Transverse colon (tissue), 4 donors: ENCODE measurements around the gene XYLT2. TPM values are rescaled to one million over a fixed set of nuclear protein-coding genes. Genes with fewer than 3 reads are reported as not detected.
A peak's percentile ranks its signal among the peaks of the same experiment; 100 is the strongest.

Experiments used
- DNase-seq: peaks from one replicate; pipeline ENCODE4 v3.0.0-alpha.2; 2019
- H3K27ac ChIP-seq, 4 donors: fragments of 200-600 bp; sonication (generic); 2 replicates each; pipeline ENCODE4 v1.5.1; 2016 to 2018; ENCODE audit warnings: inconsistent platforms in 4 of 4
- H3K27me3 ChIP-seq: fragments of 200-600 bp; sonication (generic); 2 replicates; pipeline ENCODE4 v1.5.1; 2017; ENCODE audit warnings: inconsistent platforms
- H3K36me3 ChIP-seq, 4 donors: fragments of 200-600 bp; sonication (generic); 2 replicates each; pipeline ENCODE4 v1.5.1; 2017 to 2019; ENCODE audit warnings: inconsistent platforms in 4 of 4
- H3K4me1 ChIP-seq, 4 donors: fragments of 200-600 bp; sonication (generic); 2 replicates each; pipeline ENCODE4 v1.5.1; 2017 to 2020; ENCODE audit warnings: inconsistent platforms in 4 of 4
- H3K4me3 ChIP-seq, 4 donors: fragments of 200-600 bp; sonication (generic); 1 replicate in 1 of 4; 2 replicates in 3 of 4; pipeline versions ENCODE4 v1.5.1 to v1.6.1; 2017 to 2019; ENCODE audit warnings: inconsistent platforms in 4 of 4
- H3K9me3 ChIP-seq, 2 donors: fragments of 200-600 bp; sonication (generic); 2 replicates each; pipeline ENCODE4 v1.5.1; 2017 to 2019; ENCODE audit warnings: inconsistent platforms in 2 of 2
- EP300 ChIP-seq: sonication (generic); formaldehyde crosslinking; IDR thresholded peaks from one replicate; pipeline ENCODE4 v1.6.1; 2017; ENCODE audit warnings: antibody characterized with exemption, low read depth
- POLR2A ChIP-seq: fragments of 450-650 bp; IDR thresholded peaks from one replicate; pipeline ENCODE4 v1.6.1; 2016; ENCODE audit warnings: antibody characterized with exemption, mild to moderate bottlenecking, moderate library complexity
- POLR2AphosphoS5 ChIP-seq, 3 donors: sonication (generic); formaldehyde crosslinking; IDR thresholded peaks; one replicate each; pipeline ENCODE4 v1.6.1; 2016; ENCODE audit warnings: antibody characterized with exemption in 3 of 3
- WGBS, 2 donors: methylation state at CpG; one replicate each; pipeline ENCODE4 v1.1.5; 2018; ENCODE audit warnings: low coverage in 1 of 2; 5-methylcytosine and 5-hydroxymethylcytosine counted together
- in situ Hi-C, 4 donors: fragments of 200-750 bp; cut with MboI; loops; one replicate each; pipeline versions ENCODE4 v1.15.0 to v1.15.1; 2017; ENCODE audit warnings: low sequenced_read_pairs in 3 of 4, low pct_ligation_motif_present in 1 of 4, low pct_unique_long_range_greater_than_20kb in 1 of 4
- intact Hi-C: fragments of 100-400 bp; cut with DNase I; formaldehyde crosslinking; loops from one replicate; pipeline ENCODE4 v1.15.1; 2023; ENCODE audit warnings: low total_unique reads
- total RNA-seq, 4 donors: library from RNA; depleted of rRNA; stranded (reverse); fragments of >200 nt; gene quantifications; one replicate each; pipeline ENCODE4 v1.1.0, GENCODE V29; 2016
- TF ChIP-seq, protein P1 (sequence below), 5 experiments: fragments of 200-600 bp in 3 of 5; fragments of 450-650 bp in 2 of 5; sonication (generic) in 3 of 5; IDR thresholded peaks; 1 replicate in 2 of 5; 2 replicates in 3 of 5; pipeline ENCODE4 v1.5.1; 2016 to 2017; ENCODE audit warnings: antibody characterized with exemption in 5 of 5, inconsistent platforms in 3 of 5, mild to moderate bottlenecking in 2 of 5, moderate library complexity in 1 of 5

The XYLT2 gene
- total RNA-seq, 4 donors from 2014 or later = 21.3 to 27.3 (median 22.0) TPM

DNA sequence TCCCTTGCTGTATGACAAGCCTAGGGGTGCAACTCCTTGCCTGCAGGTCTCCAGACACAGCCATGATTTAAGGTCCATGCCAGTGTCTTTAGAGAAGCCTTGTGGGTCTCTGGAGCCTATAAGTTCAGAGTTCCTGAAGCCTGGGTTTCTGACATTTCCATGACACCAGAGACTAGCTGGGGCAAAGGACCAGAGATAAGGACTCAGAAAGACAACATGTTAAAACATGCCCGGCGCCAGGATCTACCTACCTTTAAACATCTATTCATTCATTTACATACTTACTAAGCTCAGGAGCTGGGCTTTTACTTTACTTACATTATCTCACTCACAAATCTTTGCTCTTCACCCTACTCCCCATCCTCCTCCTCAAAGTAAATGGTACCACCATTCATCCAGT, 25.6 kb downstream of the XYLT2 start:
- TF ChIP-seq, protein P1, sequence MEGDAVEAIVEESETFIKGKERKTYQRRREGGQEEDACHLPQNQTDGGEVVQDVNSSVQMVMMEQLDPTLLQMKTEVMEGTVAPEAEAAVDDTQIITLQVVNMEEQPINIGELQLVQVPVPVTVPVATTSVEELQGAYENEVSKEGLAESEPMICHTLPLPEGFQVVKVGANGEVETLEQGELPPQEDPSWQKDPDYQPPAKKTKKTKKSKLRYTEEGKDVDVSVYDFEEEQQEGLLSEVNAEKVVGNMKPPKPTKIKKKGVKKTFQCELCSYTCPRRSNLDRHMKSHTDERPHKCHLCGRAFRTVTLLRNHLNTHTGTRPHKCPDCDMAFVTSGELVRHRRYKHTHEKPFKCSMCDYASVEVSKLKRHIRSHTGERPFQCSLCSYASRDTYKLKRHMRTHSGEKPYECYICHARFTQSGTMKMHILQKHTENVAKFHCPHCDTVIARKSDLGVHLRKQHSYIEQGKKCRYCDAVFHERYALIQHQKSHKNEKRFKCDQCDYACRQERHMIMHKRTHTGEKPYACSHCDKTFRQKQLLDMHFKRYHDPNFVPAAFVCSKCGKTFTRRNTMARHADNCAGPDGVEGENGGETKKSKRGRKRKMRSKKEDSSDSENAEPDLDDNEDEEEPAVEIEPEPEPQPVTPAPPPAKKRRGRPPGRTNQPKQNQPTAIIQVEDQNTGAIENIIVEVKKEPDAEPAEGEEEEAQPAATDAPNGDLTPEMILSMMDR (IDR thresholded peaks at IDR 0.05) = no peak
- TF ChIP-seq POLR2A (no peak), EP300 (no peak), POLR2AphosphoS5 (IDR thresholded peaks at IDR 0.05) (no peak)
- Histone ChIP-seq H3K27ac (no peak overlapping the region), H3K4me1 (peaks cover 11 to 23% (median 19%) of the 10 kb centered on the region in 4 donors), H3K36me3 (peaks cover 0 to 32% (median 13%) of the 10 kb centered on the region in 4 donors), H3K9me3 (no peaks in the 10 kb centered on the region), H3K27me3 (no peaks in the 10 kb centered on the region), H3K4me3 (peak overlapping the region in 1 of 4 donors; percentile 81)
- WGBS, 2 donors = 94% methylated on average over 2 of the region's 2 CpGs; no CpG with 5 or more reads in 1 of the 2 donors
- in situ Hi-C loops (no loop called here), intact Hi-C loops (no loop called here)
- no peak for DNase-seq

DNA sequence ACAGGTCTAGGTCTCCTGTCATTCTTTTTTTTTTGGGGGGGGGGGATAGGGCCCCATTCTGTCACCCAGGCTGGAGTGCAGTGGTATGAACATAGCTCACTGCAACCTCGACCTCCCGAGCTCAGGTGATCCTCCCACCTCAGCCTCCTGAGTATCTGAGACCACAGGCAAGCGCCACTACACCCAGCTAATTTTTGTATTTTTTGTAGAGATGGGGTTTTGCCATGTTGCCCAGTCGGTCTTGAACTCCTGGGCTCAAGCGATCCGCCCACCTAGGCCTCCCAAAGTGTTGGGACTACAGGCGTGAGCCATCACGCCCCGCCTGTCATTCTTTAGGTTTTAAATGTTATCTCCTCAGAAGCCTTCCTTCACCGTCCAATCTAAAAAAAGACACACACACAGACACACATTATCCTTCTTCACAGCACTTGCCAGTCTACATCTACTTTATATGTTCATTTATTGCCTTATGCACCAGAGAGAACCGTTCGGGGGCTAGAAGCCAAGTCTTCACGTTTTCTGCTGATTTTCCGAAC, 26.4 kb downstream of the XYLT2 start:
- 16% methylated on average over 11 to 14 of the region's 14 CpGs for WGBS, 2 donors
- Histone ChIP-seq H3K27ac (peak overlapping the region; percentile 87 to 97 (median 90)), H3K36me3 (peaks cover 0 to 30% (median 12%) of the 10 kb centered on the region in 4 donors), H3K9me3 (no peaks in the 10 kb centered on the region), H3K4me3 (peak overlapping the region; percentile 61 to 81 (median 70)), H3K4me1 (peaks cover 11 to 23% (median 19%) of the 10 kb centered on the region in 4 donors), H3K27me3 (no peaks in the 10 kb centered on the region)
- DNase-seq = no peak
- intact Hi-C loops (no loop called here), in situ Hi-C loops (no loop called here)
- TF ChIP-seq POLR2A (no peak), EP300 (no peak), POLR2AphosphoS5 (IDR thresholded peaks at IDR 0.05) (no peak)
- TF ChIP-seq, protein P1 (IDR thresholded peaks at IDR 0.05) = no peak

DNA sequence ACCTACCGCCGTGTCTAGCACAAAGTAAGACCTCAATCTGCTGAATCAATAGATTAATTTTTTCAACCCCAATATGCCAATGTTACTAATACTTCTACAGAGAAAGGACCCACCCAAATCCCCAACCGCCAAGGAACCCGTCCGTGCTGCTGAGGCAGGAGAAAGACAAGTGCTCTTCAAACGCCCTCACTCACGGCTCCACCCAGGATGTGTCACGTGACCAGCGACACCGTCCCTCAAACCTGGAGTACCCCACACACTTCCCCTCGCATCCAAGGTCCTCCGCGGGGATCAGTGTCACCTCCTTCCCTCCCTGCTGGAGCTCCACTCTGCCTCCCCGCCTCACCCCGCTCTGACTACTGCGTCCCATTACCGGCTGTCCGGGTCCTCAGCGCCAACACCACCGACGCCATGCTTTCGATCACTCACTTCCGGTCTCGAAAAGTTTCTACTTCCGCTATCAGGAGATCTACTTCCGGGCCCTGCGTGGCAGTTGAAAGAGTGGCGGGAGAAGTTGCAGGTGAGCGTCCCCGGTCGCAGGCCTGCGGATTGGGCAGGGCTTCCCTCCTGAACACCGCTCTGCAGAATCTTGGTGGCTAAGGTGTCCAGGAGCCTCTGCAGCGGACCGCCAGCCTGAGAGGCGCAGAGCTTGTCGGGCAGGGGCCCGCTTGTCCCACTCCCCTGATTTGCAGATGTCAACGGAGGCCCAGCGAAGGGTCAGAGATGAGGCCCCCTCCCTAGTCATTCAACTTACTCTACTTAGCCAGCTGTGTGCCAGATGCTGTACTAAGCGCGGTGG, 27.0 kb downstream of the XYLT2 start, which contains the start of the genes EME1 and MRPL27:
Gene EME1 (plus strand): TSS at position 472 of the 799 bp plus-strand sequence. CDS start 1,980 bp downstream, outside the sequence.
Gene MRPL27 (minus strand): TSS at position 427 of the 799 bp plus-strand sequence. CDS start 14 bp downstream, at position 413.
- H3K27ac ChIP-seq = peak within 1 kb of the TSS; percentile 87 to 97 (median 90)
- H3K27me3 ChIP-seq = no peaks in the 10 kb centered on the region
- peak; percentile 88 for DNase-seq
- H3K4me1 ChIP-seq = peaks cover 11 to 23% (median 19%) of the 10 kb centered on the region in 4 donors
- TF ChIP-seq, protein P1 (IDR thresholded peaks at IDR 0.05) = no peak
- TF ChIP-seq POLR2AphosphoS5 (IDR thresholded peaks at IDR 0.05) (peak; percentile 27 to 77 (median 66)), POLR2A (peak; percentile 61)
- no peaks in the 10 kb centered on the region for H3K9me3 ChIP-seq
- intact Hi-C loops = no loop called here
- WGBS, 2 donors = 2 to 5% methylated on average over 4 to 42 of the region's 42 CpGs
- peaks cover 0 to 24% (median 8%) of the 10 kb centered on the region in 4 donors for H3K36me3 ChIP-seq
- H3K4me3 ChIP-seq = peak within 1 kb of the TSS; percentile 61 to 81 (median 70)
- in situ Hi-C loops = no loop called here

DNA sequence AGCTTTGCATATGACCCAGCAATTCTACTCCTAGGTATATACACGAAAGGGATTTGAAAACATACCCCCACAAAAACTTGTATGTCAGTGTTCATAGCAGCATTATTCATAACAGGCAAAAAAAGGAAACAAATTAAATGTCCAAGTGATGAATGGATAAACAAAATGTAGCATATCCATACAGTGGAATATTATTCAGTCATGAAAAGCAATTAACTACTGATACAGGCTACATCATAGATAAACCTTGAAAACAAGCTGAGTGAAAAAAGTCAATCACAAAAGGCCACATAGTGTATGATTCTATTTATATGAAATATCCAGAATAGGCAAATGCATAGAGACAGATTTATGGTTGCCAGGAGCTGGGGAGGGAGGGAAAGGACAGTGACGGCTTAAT, 27.8 kb downstream of the XYLT2 start:
- Histone ChIP-seq H3K27ac (no peak overlapping the region), H3K4me3 (no peak overlapping the region), H3K36me3 (peaks cover 0 to 16% (median 5%) of the 10 kb centered on the region in 4 donors), H3K9me3 (no peaks in the 10 kb centered on the region), H3K4me1 (peaks cover 11 to 23% (median 19%) of the 10 kb centered on the region in 4 donors), H3K27me3 (no peaks in the 10 kb centered on the region)
- no peak for DNase-seq
- in situ Hi-C loops (no loop called here), intact Hi-C loops (no loop called here)
- 68 to 93% methylated on average over 2 of the region's 2 CpGs for WGBS, 2 donors
- TF ChIP-seq, protein P1 (IDR thresholded peaks at IDR 0.05) = no peak
- TF ChIP-seq POLR2AphosphoS5 (IDR thresholded peaks at IDR 0.05) = no peak
- no peak for TF ChIP-seq POLR2A
- TF ChIP-seq EP300 = no peak
